IPS-20b (cell line): ENCODE data around the gene HLA-DQA2.
"Not testable (repeated sequence)": the region's sequence is repeated elsewhere in the genome, so short reads cannot be mapped to it uniquely, and the experiment has no call there.

Experiments used
- H3K27ac ChIP-seq: one replicate; pipeline ENCODE4 v1.5.1; 2013; ENCODE audit warnings: low read length
- H3K27me3 ChIP-seq: 2 replicates; pipeline ENCODE4 v1.6.1; 2013; ENCODE audit warnings: mild to moderate bottlenecking, low read length, inconsistent platforms; ENCODE audit not compliant: insufficient read depth
- H3K36me3 ChIP-seq: 2 replicates; pipeline ENCODE4 v1.6.1; 2013; ENCODE audit warnings: low read depth, mild to moderate bottlenecking, inconsistent platforms, low read length, moderate library complexity; ENCODE audit not compliant: insufficient read depth
- H3K4me1 ChIP-seq: 2 replicates; pipeline ENCODE4 v1.6.1; 2013; ENCODE audit warnings: mild to moderate bottlenecking, control low read depth, inconsistent platforms, low read length, moderate library complexity; ENCODE audit not compliant: insufficient read depth
- H3K4me3 ChIP-seq: 2 replicates; pipeline ENCODE4 v1.5.1; 2013; ENCODE audit warnings: mild to moderate bottlenecking, low read length, inconsistent platforms
- H3K9ac ChIP-seq: 2 replicates; pipeline ENCODE4 v1.6.1; 2013; ENCODE audit warnings: low read depth, mild to moderate bottlenecking, inconsistent platforms, low read length, moderate library complexity
- H3K9me3 ChIP-seq: 2 replicates; pipeline ENCODE4 v1.6.1; 2013; ENCODE audit warnings: mild to moderate bottlenecking, low read depth, low read length, inconsistent platforms; ENCODE audit not compliant: insufficient read depth

HLA-DQA2 gene

GRCh38 chr6:32741031-32741960, at the start of gene HLA-DQA2:
TSS of gene HLA-DQA2 (plus strand) at chr6:32741391. CDS start at chr6:32741444, 53 bp downstream.
- Histone ChIP-seq H3K9me3 (no peaks in the 10 kb centered on the region), H3K9ac (no peak within 1 kb of the TSS), H3K4me1 (no peaks in the 10 kb centered on the region)

GRCh38 chr6:32692019-32692418, 49.2 kb upstream of the HLA-DQA2 start:
- H3K4me3 ChIP-seq = no peak overlapping the region
- H3K9me3 ChIP-seq = no peaks in the 10 kb centered on the region
- no peaks in the 10 kb centered on the region for H3K36me3 ChIP-seq
- H3K9ac ChIP-seq = no peak overlapping the region
- no peaks in the 10 kb centered on the region for H3K4me1 ChIP-seq
- no peak overlapping the region for H3K27ac ChIP-seq
- H3K27me3 ChIP-seq = no peaks in the 10 kb centered on the region

More at GRCh38 chr6:32741031-32741960, at the start of gene HLA-DQA2:
- Histone ChIP-seq H3K36me3 (no peaks in the 10 kb centered on the region), H3K27ac (no peak within 1 kb of the TSS), H3K4me3 (no peak within 1 kb of the TSS), H3K27me3 (no peaks in the 10 kb centered on the region)

- Histone ChIP-seq H3K4me3 (no peak overlapping the region), H3K36me3 (no peaks in the 10 kb centered on the region), H3K4me1 (no peaks in the 10 kb centered on the region), H3K9ac (no peak overlapping the region), H3K27ac (no peak overlapping the region), H3K9me3 (no peaks in the 10 kb centered on the region), H3K27me3 (no peaks in the 10 kb centered on the region)
Measured at GRCh38 chr6:32697031-32697430, 44.2 kb upstream of the HLA-DQA2 start.

- Histone ChIP-seq H3K27ac (no peak overlapping the region), H3K36me3 (no peaks in the 10 kb centered on the region), H3K9me3 (no peaks in the 10 kb centered on the region), H3K4me1 (no peaks in the 10 kb centered on the region), H3K9ac (no peak overlapping the region), H3K27me3 (no peaks in the 10 kb centered on the region), H3K4me3 (no peak overlapping the region)
Measured at GRCh38 chr6:32700391-32701040, 40.7 kb upstream of the HLA-DQA2 start.

- H3K9me3 ChIP-seq = no peaks in the 10 kb centered on the region
- no peak overlapping the region for H3K9ac ChIP-seq
- no peaks in the 10 kb centered on the region for H3K36me3 ChIP-seq
- H3K4me3 ChIP-seq = no peak overlapping the region
- H3K27me3 ChIP-seq = no peaks in the 10 kb centered on the region
- H3K27ac ChIP-seq = no peak overlapping the region
- H3K4me1 ChIP-seq = no peaks in the 10 kb centered on the region
Measured at GRCh38 chr6:32703347-32703746, 37.8 kb upstream of the HLA-DQA2 start.

- H3K27me3 ChIP-seq, H3K27ac ChIP-seq, H3K4me1 ChIP-seq, H3K36me3 ChIP-seq, H3K9me3 ChIP-seq, H3K4me3 ChIP-seq, H3K9ac ChIP-seq: not testable (repeated sequence)
Measured at GRCh38 chr6:32705164-32705563, 36.0 kb upstream of the HLA-DQA2 start.

GRCh38 chr6:32709625-32710024, 31.6 kb upstream of the HLA-DQA2 start:
- H3K4me3 ChIP-seq = no peak overlapping the region
- no peak overlapping the region for H3K9ac ChIP-seq
- no peaks in the 10 kb centered on the region for H3K4me1 ChIP-seq
- no peaks in the 10 kb centered on the region for H3K27me3 ChIP-seq
- H3K36me3 ChIP-seq = no peaks in the 10 kb centered on the region
- no peak overlapping the region for H3K27ac ChIP-seq
- no peaks in the 10 kb centered on the region for H3K9me3 ChIP-seq

GRCh38 chr6:32713241-32713640, 27.9 kb upstream of the HLA-DQA2 start:
- H3K9ac ChIP-seq = no peak overlapping the region
- H3K27ac ChIP-seq = no peak overlapping the region
- no peaks in the 10 kb centered on the region for H3K27me3 ChIP-seq
- no peak overlapping the region for H3K4me3 ChIP-seq
- H3K4me1 ChIP-seq = no peaks in the 10 kb centered on the region
- no peaks in the 10 kb centered on the region for H3K36me3 ChIP-seq
- H3K9me3 ChIP-seq = no peaks in the 10 kb centered on the region

GRCh38 chr6:32716396-32716795, 24.8 kb upstream of the HLA-DQA2 start:
- no peak overlapping the region for H3K4me3 ChIP-seq
- H3K27ac ChIP-seq = no peak overlapping the region
- H3K9ac ChIP-seq = no peak overlapping the region
- 0 out of 2 replicates have a peak, but pooled peaks cover 3% of the 10 kb centered on the region for H3K27me3 ChIP-seq
- no peaks in the 10 kb centered on the region for H3K4me1 ChIP-seq
- no peaks in the 10 kb centered on the region for H3K9me3 ChIP-seq
- no peaks in the 10 kb centered on the region for H3K36me3 ChIP-seq

- H3K4me3 ChIP-seq = no peak overlapping the region
- H3K36me3 ChIP-seq = no peaks in the 10 kb centered on the region
- H3K9me3 ChIP-seq = no peaks in the 10 kb centered on the region
- H3K9ac ChIP-seq = no peak overlapping the region
- no peaks in the 10 kb centered on the region for H3K4me1 ChIP-seq
- H3K27ac ChIP-seq = no peak overlapping the region
- 0 out of 2 replicates have a peak, but pooled peaks cover 3% of the 10 kb centered on the region for H3K27me3 ChIP-seq
Measured at GRCh38 chr6:32718879-32719278, 22.3 kb upstream of the HLA-DQA2 start.

GRCh38 chr6:32738126-32738525, 3.1 kb upstream of the HLA-DQA2 start:
- H3K9me3 ChIP-seq = no peaks in the 10 kb centered on the region
- H3K4me3 ChIP-seq = no peak overlapping the region
- H3K4me1 ChIP-seq = no peaks in the 10 kb centered on the region
- H3K9ac ChIP-seq = no peak overlapping the region
- H3K36me3 ChIP-seq = no peaks in the 10 kb centered on the region
- no peaks in the 10 kb centered on the region for H3K27me3 ChIP-seq
- H3K27ac ChIP-seq = no peak overlapping the region

- no peak overlapping the region for H3K27ac ChIP-seq
- H3K9me3 ChIP-seq = no peaks in the 10 kb centered on the region
- no peaks in the 10 kb centered on the region for H3K4me1 ChIP-seq
- no peak overlapping the region for H3K4me3 ChIP-seq
- H3K9ac ChIP-seq = no peak overlapping the region
- H3K36me3 ChIP-seq = no peaks in the 10 kb centered on the region
- H3K27me3 ChIP-seq = no peaks in the 10 kb centered on the region
Measured at GRCh38 chr6:32742374-32742773, 1.2 kb downstream of the HLA-DQA2 start.
